Right renal pelvis (tissue), 4 donors: Measurements from ENCODE around the gene JUN. TPM values are rescaled to one million over a fixed set of nuclear protein-coding genes. Genes with fewer than 3 reads are reported as not detected.

Experiments
- polyA plus RNA-seq, 4 donors: library from polyadenylated mRNA; unstranded; fragments of 120-200 nt; gene quantifications; one replicate each; pipeline ENCODE4 v1.2.1, GENCODE V29; 2013; ENCODE audit not compliant: insufficient read length in 4 of 4

Gene JUN
- polyA plus RNA-seq, 4 donors = 74.2 to 223 (median 114) TPM

Other genes with a start within 250 kb of the JUN start
- 10 to 100 TPM; 30.9 to 38.8 (median 34.9) TPM for gene OMA1, start 237.3 kb downstream of the JUN start, polyA plus RNA-seq
- gene TACSTD2, start 206.8 kb downstream of the JUN start, polyA plus RNA-seq = 10 to 100 TPM; 28.8 to 63.2 (median 36.8) TPM
- 10 to 100 TPM; 28.4 to 43.8 (median 37.7) TPM for gene MYSM1, start 84.0 kb downstream of the JUN start, polyA plus RNA-seq